GM21360 (cell line): Measurements from ENCODE around the gene CC2D2B.

Experiments used
- ATAC-seq: cut with Tn5 transposase; IDR thresholded peaks from one replicate; pipeline ENCODE4 v1.9.1; 2021; ENCODE audit warnings: mild to moderate bottlenecking, moderate library complexity; ENCODE audit not compliant: unreplicated experiment

CC2D2B gene

GRCh38 chr10:96073722-96074121 lies 165.9 kb downstream of the CC2D2B start:
- ATAC-seq, result no peak

GRCh38 chr10:96074776-96075175 lies 167.0 kb downstream of the CC2D2B start:
- no peak for ATAC-seq

GRCh38 chr10:96075977-96076376 lies 168.2 kb downstream of the CC2D2B start:
- no peak for ATAC-seq

- no peak for ATAC-seq
These were observed 169.4 kb downstream of the CC2D2B start for GRCh38 chr10:96077156-96077555.

- ATAC-seq, result no peak
These were observed 174.4 kb downstream of the CC2D2B start for GRCh38 chr10:96082153-96082552.
